NCI-H69 (cell line): Measurements from ENCODE around the gene GNG4.
"Not testable (repeated sequence)": the region's sequence is repeated elsewhere in the genome, so short reads cannot be mapped to it uniquely, and the experiment has no call there.

Experiments
- DNase-seq: peaks from one replicate; lab custom pipeline; 2025; lab: John Stamatoyannopoulos, UW

GNG4 gene

GRCh38 chr1:235625831-235626230 lies 23.8 kb downstream of the GNG4 start:
- DNase-seq, result no peak

- peak; percentile 78 for DNase-seq
These were observed 24.2 kb downstream of the GNG4 start for GRCh38 chr1:235625340-235625739.

DNA sequence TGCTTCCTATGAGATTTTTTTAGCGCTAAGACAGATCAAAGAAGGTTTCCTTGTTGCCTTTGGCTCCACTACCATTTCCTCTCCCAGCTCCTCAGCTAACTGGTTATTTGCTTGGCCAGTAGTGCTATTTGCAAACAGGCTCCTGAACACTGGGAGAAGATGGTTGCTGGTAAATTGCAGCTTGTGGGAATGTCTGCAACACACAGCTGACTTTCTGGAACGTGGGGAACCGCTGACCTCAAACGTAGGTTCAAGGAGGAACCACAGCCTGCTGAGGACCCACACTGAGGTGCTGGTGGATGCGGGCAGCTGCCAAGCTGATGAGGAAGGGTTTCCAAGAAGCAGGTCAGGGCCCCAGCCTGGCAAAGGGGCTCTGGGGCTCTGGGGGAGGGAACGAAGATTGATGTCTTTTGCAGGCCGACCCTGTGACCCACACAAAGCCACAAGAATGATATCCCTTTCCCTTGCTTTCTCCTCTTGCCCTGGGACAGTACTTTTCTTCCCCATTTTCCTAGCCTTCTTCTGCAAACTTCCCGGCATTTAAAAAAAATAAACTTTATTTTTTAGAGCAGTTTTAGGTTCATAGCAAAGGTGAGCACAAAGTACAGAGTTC lies 24.8 kb downstream of the GNG4 start:
- no peak for DNase-seq

GRCh38 chr1:235622936-235623779 lies 26.4 kb downstream of the GNG4 start:
- DNase-seq, result peak; percentile 20

DNA sequence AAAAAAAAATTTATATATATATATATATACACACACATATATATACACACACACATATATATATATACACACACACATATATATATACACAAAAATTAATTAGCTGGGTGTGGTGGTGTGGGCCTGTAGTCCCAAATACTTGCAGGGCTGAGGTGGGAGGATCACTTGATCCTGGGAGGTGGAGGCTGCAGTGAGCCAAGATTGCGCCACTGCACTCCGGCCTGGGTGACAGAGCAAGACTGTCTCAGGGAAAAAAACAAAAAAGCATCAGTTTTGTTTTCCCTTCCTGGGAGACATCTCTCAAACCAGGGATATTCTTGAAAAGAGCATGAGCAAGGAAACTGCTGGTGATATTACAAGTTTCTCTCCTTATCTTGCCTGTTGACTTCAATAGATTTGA lies 30.4 kb downstream of the GNG4 start:
- not testable (repeated sequence) for DNase-seq

DNA sequence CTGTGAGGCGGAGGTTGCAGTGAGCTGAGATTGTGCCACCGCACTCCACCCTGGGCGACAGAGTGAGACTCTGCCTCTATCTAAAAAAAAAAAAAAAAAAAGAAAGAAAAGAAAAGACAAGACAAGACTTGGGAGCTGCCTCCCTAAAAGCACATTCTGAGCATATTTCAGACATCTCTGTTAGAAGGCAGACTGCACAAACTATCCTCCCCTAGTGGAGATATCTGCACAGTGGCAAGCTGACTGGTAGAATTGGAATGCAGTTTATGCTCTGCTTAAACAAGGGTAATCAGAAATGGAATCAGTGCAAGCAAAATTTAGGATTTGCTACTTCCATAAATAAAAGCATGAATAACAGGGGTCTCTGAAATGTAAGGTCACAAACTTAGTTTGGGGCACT lies 31.8 kb downstream of the GNG4 start:
- DNase-seq, result no peak

DNA sequence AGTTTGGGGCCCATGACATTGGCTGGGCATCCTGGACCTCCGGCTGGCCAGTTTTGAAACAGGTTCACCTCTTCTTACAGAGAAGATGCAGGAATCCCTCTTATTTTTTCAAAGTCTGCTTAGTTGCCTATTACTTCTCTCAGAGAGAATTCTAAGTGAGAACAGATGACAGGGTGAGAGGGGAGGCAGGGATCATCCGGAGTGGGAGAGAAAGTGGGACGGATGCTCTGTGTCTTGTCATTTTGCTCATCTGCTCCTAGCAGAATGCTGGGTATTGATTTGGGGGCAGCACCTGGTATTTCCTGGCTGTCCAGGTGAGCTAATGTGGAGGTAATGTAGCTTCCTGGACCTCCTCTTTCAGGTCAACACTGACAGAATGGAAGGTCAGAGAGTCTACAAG lies 32.4 kb downstream of the GNG4 start:
- no peak for DNase-seq

DNA sequence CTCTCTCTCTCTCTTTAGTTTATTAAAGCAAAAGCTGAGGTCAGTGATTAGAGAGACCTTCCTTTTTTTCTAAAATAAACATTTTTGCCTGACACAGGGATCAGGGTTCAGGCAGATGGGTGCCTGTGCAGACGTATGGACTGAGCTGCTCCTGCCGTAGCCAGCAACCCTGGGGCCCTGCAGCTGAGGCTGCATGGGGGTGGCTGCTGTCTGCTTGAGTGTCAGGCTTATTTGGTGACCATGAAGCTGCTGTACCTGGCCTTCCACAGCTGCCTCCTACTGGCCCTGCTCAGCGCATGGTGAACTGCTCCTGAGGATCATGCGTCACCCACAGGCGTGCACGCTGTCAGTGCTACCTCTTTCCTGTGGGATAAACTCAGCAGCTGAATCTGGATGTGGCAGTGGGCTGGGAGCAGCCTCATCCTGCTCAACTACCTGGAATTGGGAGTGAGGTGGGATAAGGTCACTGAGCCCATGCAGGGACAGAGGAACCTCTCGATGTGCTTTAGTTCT lies 35.1 kb downstream of the GNG4 start:
- no peak for DNase-seq

GRCh38 chr1:235613602-235614001 lies 36.0 kb downstream of the GNG4 start:
- DNase-seq, result no peak

DNA sequence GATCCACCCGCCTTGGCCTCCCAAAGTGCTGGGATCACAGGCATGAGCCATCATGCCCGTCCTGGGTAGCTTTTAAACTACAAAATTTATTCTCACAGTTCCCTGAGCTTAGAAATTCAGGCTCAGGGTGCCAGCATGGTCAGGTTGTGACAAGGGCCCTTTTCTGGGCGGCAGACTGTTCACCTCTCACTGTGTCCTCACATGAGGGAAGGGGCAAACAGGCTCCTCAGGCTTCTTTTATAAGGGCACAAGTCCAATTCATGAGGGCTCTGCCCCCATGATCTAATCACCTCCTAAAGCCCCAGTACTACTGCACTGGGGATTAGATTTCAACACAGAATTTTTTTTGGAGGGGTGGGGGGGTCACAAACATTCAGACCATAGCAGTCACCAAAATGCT lies 36.8 kb downstream of the GNG4 start:
- no peak for DNase-seq

GRCh38 chr1:235610157-235610556 lies 39.4 kb downstream of the GNG4 start:
- DNase-seq, result no peak

- no peak for DNase-seq
These were observed 41.3 kb downstream of the GNG4 start for GRCh38 chr1:235608278-235608677.

- no peak for DNase-seq
These were observed 42.3 kb downstream of the GNG4 start for GRCh38 chr1:235607284-235607683.

GRCh38 chr1:235601104-235601503 lies 48.5 kb downstream of the GNG4 start:
- DNase-seq, result peak; percentile 45

DNA sequence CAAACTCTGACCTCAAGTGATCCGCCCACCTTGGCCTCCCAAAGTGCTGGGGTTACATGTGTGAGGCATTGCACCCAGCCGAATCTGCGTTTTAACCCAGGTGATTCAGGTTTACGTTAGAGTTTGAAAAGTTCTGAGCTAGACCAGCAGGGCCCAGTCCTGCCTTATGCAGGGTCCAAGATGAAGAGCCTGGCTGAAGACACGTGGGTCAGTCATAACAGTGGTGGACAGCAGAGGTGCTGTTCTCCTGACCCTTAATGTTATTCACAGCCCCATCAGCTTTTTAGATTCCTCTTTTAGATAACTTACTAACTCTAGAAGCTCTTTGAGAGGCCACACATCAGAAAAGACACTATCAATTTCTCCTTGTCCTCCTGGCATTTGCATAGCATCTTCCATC lies 50.0 kb downstream of the GNG4 start:
- no peak for DNase-seq

DNA sequence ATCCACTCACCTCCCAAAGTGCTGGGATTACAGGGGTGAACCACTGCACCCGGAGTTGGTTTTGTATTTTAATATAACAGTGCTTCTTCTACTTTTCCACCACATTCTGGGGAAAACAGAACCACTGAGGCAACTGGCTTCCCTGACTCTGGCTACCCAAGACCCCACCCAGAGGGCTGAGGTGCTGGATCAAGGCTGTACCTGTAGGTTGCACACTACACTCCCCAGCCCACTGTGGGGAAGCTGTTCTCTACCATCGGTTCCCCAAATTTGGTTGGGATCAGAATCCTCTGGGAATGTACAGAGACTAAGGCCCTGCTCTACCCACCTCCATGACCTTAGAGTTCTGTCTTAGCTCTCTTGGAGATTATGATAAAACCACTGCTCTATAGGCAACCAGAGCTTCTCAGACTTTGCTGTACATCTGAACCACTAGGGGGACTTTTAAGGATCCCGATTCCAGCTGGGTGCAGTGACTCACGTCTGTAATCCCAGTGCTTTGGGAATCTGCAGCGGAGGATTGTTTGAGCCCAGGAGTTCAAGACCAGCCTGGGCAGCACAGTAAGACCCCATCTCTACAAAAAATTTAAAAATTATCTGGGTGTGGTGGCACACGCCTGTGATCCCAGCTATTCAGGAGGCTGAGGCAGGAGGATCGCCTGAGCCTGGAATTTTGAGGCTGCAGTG lies 51.6 kb downstream of the GNG4 start:
- DNase-seq, result peak; percentile 36

- DNase-seq, result no peak
These were observed 54.5 kb downstream of the GNG4 start for GRCh38 chr1:235595079-235595478.

- DNase-seq, result not testable (repeated sequence)
These were observed 55.2 kb downstream of the GNG4 start for GRCh38 chr1:235594281-235594895.

GRCh38 chr1:235588916-235589515 lies 60.6 kb downstream of the GNG4 start:
- peak; percentile 31 for DNase-seq

GRCh38 chr1:235588156-235588555 lies 61.4 kb downstream of the GNG4 start:
- DNase-seq, result no peak

DNA sequence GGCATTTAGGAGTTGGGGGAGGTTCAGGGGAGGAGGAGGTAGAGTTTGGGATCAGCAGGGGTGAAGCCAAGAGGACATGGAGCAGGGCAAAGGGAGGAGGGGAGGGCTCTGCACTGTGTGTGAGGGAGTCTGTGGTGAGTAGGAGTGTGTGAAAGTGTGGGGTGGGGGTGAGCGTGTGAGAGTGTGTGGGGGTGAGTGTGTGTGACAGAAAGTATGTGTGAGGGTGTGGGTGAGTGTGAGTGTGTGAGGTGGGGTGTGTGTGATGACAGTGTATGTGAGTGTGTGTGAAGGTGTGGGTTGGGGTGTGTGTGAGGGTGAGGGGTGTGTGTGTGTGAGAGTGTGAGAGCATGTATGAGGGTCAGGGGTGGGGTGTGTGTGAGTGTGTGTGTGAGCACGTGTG lies 62.6 kb downstream of the GNG4 start:
- no peak for DNase-seq

DNA sequence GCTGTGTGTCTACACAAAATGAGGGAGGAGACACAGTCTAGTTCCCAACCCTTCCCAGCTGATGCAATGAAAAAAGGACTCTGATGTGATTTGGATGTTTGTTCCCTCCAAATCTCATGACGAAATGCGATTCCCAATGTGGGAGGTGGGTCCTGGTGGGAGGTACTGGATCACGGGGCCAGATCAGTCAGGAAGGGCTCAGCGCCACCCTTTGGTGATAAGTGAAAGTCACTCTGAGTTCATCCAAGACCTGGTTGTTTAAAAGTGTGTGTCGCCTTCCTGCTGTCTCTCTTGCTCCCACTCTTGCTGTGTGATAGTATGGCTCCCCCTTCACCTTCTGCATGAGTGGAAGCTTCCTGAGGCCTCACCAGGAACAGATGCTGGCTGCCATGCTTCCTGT lies 63.2 kb downstream of the GNG4 start:
- DNase-seq, result no peak
